Stimulated activated CD4-positive, alpha-beta T cell treated with anti-CD3 and anti-CD28 coated beads, Interleukin-4, amount 100 ng/mL, for 4 hours (primary cell): ENCODE data around the gene ADAMTS8.
"Not testable (repeated sequence)": the region's sequence is repeated elsewhere in the genome, so short reads cannot be mapped to it uniquely, and the experiment has no call there.

ENCODE experiments used
- DNase-seq, 2 experiments: peaks; one replicate each; pipeline ENCODE4 v3.0.0-alpha.2; 2020

ADAMTS8 gene

DNA sequence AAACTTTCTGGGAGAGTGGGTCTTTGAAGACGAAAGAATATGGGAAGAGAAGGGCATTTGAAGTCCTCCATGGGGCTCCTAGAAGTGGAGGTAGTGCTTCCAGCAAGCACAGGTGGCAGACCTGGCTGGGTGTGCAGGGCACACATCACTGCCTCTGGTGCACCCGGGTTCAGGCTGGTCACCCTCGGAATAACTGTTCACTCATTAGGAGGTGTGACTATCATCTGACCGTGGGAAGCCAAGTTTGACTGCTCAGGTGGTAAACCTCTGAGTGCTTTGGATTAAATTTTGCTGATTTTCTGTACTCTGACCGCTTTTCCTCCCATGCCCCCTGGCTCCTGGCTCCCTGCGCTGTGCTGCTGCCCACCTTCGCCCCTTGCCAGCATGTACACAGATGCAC, 31.1 kb upstream of the ADAMTS8 start:
- no peak for DNase-seq

DNA sequence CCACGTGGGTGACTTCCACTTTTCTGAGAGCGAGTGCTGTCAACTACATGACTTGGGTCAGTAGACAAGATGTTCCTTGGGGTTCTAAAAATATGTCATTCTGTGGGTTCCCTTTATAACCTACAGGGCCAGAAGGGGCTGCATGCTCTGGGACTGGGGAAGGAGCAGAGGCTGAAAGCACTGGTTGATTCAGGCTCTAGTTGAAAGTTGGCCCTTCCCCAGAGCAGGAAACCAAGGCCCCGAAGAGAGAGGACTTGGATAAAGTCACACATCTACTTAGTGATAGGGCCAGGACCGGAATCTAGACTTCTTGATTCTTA, 30.0 kb upstream of the ADAMTS8 start:
- no peak for DNase-seq

DNA sequence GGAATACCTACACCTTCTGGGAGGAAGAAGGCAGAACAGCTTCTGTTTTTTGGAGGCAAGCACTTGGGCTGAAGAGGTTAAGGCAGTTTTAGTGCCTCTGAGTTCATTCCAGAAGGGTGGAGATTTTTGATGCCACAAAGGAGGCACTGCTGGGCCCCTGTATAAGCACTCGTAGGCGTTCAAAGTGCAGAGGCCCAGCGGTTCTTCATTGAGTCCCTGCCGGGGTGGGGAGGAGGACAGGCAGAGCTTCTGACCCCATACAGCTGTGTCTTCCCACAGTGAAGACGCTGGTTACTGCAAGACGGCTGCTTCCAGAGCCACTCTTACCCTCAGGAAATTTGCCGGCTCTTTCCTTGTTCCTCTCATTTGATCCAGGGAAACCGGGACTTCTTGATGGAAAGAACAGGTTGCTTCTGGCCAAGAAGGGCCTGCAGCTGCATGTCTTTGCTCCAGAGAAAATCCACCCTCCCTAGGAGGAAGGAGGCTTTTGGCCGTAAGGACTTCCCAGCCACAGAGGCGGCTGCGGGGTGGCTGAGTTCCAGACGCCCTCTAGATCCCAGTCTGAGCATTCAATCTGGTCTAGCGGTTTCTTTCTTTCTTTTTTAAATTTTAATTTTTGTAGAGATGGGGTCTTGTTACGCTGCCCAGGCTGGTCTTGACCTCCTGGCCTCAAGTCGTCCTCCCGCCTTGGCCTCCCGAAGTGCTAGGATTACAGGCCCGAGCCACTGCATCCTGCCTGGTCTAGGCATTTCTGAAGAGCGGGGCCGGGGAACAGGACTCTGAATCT, 29.4 kb upstream of the ADAMTS8 start:
- no peak for DNase-seq

DNA sequence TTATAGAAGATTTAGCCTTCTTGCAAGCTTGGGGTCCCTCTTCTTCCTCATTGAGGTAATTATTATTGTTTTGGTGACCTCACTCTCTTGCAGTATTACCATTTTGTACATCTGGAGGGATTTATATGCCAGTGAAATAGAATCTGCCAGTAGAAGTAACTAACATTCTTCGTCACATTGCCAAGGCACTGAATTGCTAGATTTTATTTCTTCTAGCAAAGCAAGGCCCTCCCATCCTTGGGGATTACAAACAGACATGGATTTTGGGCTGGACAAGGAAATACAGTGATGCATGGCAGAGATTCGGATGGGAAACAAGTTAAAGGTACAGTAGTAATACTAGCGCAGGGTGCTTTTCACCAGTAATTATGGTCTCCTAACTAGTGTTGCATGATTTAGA, 27.9 kb upstream of the ADAMTS8 start:
- DNase-seq = no peak

DNA sequence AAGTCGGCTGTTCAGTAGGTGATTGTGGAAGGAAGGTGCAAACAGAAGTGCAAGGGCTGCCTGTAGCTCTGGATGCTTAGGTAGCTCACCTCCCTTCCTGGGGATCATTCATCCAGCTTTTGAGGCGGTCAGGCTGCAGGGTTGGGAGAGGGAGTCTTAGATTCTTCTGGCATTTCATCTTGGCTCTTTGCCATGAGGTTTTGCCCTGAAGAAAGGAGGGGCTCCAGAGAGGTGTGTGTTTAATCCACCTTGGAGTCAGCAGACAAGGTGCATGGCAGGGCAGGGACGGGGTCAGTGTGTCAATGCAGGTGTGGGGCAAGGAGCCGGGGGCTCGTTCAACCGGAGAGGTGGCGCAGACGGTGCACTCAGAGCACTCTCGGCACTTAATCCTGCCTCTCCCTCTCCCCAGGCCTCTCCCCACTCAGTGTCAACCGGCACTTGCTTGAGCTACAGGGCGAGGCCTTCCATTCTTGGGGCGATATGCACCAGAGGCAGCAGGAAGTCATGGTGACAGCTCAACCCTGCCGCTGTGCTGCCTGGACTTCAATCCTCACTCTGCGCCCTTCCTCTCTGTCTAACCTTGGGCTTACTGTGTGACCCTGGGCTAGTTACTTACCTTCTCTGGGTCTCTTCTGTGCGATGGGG, 27.2 kb upstream of the ADAMTS8 start:
- DNase-seq = no peak

DNA sequence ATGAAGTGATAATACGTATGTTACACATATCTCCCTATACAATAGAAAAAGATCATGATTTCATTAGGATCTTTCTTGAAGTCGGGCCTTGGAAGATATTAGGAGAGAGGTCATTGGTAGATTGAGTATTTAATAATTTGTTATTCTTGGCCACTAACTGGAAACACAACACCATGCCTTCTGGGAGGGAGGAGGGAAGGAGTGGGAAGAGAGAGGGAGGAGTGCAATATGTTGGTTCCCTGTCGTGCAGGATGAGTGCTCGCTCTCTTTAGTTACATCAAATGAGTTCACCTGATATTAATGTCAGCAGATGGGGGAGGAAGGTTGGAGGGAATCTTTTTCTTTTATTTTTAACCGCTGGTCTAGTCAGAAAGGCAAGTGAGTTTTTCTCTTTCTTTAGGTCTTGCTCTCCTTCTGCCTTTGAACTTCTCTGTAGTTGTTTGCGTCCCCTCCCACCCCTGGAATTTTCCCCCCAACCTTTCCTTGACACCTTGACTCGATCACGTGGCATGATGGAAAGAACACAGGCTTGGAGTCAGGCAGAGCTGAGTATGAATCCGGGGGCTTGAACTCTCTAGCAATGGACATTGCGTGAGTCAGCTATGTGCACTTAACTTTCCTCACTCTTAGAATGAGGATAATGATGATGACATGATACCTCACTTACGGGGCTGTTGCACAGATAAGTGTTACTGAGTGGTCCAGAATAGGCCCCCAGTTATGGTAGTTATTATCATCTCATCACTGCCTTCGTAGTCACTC, 26.3 kb upstream of the ADAMTS8 start:
- DNase-seq = no peak

DNA sequence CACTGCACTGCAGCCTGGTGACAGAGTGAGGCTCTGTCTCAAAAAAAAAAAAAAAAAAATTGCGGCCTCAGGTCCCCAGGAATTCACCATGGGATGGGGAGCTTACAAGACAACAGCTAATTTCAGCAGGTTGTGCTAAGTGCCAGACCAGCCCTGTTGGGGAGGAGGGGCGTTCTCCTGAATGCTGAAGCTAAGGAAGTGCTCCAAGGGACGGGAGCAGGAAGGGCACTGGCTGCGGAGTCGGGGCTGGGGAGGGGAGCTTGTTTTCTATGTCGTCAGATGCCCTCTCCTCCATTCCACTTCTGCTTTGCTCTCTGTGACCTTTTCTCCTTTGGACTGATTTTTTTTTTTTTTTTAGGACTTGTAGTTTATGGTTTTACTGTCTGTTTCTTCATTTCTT, 24.5 kb upstream of the ADAMTS8 start:
- no peak for DNase-seq

DNA sequence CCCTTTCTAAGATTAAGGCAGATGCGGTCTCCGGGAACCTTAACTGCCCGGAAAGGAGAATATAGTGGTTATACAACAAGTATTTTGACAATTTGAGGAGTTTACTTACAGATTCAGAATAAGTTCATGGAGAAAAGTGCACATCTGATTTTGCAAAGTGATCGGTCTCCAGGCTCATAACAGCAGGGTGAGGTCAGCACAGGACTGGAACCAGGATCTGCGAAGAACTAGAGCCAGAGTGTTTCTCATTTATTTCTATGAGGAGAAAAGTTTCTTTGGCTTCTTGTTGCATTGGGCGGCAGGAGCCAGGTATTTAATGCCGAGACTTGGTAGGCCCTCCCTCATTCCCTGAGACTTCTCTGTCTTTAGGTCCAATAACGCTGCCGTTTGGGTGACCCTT, 23.8 kb upstream of the ADAMTS8 start:
- DNase-seq = no peak

DNA sequence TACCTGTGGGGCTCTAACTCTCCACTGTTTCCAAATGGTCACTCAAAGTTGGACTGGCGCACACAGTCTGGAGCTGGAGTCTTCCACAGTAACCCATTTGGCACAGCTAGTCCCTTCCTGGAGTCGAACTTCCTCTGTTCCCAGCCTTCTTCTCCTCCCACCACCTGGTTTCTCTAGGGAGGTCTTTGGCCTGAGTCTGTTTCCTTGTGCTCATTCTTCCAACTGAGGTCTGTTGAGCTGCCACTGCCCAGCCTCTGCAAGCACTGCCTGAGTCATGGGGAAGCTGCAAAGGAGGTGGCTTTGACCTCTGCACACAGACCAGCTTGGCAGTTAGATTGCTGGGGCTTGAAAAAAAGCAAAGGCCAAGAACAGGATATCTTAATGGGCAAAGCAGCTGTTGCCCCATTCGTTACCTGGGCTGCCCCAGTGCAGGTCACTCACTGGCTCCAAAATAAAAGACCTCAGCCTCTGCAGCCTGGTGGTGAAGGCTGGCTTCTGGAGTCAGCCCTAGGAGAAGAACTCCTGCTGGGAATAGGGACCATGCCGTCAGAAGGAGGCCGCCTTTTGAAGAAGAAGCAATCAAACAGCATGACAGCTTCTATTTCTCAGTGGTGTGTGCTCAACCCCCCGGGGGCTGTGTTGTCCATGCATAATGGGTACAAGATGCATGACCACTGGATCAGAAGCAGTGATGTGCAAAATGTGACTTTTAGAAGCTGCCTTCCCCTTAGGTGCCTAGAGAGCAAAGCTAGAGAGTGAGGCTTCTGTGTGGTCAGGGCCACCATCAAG, 23.0 kb upstream of the ADAMTS8 start:
- DNase-seq = no peak

DNA sequence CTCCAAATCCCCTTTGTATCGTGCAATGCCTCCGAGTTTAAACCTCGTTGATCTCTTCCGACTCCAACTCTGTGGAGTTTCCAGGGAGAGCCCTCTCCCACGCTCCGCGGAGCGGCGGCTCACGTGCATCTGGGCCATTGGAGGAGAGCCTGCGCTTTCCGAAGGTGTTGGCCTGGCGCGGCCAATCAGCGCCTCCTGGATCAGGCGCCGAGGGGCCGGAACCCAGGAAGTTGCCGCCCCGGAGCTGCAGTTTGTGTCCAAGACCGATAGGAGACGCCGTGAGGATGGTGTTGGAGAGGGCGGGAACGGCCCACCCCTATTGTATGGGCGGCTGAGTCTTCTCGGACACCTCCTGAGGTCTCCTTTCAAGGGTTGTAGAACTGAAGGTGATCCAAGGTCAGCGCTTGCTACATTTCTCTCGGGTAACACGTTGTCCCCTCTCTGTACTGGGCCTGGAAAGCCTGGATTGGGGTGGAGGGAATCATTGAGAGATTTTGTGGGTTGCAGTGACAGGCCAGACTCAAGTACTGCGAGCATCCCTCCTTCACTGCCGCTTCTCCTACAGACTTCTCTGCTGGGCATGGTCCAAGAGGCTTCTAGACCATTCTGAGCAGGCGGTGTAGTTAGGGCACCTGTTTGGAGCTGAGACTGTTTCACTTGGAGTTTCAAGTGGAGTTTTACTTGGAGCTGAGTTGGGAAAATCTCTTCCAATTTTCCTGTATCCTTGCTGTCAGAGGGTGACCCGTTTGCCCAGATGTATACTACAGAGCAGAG, 21.8 kb upstream of the ADAMTS8 start:
- no peak for DNase-seq

DNA sequence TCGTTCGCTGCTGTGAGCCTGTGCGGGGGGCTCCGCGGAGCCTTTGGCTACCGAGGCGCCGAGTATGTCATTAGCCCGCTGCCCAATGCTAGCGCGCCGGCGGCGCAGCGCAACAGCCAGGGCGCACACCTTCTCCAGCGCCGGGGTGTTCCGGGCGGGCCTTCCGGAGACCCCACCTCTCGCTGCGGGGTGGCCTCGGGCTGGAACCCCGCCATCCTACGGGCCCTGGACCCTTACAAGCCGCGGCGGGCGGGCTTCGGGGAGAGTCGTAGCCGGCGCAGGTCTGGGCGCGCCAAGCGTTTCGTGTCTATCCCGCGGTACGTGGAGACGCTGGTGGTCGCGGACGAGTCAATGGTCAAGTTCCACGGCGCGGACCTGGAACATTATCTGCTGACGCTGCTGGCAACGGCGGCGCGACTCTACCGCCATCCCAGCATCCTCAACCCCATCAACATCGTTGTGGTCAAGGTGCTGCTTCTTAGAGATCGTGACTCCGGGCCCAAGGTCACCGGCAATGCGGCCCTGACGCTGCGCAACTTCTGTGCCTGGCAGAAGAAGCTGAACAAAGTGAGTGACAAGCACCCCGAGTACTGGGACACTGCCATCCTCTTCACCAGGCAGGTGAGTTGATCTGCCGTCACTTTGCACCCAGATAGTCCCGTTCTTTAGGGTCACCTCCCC, 21.0 kb upstream of the ADAMTS8 start:
- DNase-seq = no peak

DNA sequence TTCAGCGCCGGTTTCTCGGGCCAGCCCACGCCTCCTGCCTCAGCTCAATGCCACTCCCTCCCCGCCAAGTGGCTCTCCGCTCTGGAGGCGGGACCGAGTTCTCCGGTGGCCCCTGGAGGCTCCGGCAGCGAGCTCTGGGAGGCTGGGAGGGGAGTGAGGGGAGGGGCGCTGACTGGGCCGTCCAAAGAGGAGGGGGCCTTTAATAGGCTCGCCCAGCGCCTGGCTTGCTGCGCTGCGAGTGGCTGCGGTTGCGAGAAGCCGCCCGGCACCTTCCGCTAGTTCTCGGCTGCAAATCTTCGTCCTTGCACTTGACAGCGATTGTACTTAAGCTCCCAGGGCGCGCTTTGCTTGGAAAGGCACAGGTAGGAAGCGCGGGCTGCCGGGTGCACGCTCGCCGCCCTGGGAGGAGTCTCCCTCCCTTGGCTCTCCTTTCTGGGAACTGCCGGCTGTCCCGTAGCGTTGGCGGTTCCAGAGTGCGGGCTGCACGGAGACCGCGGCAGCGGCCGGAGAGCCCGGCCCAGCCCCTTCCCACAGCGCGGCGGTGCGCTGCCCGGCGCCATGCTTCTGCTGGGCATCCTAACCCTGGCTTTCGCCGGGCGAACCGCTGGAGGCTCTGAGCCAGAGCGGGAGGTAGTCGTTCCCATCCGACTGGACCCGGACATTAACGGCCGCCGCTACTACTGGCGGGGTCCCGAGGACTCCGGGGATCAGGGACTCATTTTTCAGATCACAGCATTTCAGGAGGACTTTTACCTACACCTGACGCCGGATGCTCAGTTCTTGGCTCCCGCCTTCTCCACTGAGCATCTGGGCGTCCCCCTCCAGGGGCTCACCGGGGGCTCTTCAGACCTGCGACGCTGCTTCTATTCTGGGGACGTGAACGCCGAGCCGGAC, 20.3 kb upstream of the ADAMTS8 start, which contains the start of gene ADAMTS15:
Gene ADAMTS15 (plus strand): TSS at position 230 of the 894 bp plus-strand sequence. CDS start 329 bp downstream, at position 559.
- no peak for DNase-seq

DNA sequence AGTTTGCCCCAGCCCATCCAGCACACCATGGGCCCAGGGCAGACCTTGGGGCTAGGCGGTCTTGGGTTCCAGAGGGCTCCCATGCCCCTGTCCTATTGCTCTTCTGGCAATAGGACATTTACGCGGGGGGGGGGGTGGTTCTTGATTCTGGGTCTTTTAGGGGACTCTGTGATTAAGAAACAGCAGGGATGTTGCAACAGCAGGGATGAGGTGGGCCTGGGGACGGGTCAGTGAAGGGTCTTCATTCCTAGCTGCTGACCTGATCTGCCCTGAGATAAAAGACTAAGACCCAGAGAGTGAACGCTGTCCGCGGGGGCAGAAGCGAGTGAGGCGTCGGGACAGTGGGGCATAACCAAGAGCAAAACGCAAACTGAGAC, 19.6 kb upstream of the ADAMTS8 start:
- DNase-seq = no peak

DNA sequence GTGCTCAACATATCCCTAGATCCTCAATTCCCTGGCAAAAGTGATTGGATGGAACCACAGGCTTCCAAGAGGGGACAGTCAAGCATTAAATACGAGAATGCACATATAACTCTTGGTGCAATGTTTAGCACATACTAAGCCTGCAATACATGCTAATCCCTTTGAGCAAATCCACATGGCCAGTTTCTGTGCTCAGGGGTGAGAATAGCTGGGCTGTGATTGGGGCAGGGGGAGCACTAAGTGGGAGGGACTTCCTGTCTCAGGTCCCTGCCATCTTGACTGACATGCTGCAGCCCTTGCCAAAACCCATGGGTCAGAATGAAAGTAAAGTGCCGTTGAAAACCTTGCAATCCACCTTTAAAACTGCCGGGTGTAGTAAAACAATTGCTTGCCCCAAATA, 17.4 kb upstream of the ADAMTS8 start:
- no peak for DNase-seq

DNA sequence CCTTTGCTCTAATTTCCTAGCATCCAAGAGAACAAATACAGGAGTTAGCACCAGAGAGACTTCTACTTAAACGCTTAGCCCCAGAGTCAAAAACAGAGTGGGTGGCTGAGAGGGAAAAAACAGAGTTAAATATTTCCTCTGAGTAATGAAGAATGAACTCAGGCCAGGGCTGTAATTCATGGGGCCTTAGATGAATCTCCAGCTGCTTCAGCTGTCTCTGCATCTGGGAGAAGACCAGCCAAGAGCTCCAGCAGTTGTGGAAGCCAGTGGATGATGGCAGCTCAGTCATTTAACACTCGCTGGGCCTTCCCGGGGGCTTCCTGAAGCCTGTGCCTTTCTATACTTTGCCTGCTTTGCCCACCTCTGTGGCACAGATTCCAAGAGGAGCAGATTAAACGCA, 14.3 kb upstream of the ADAMTS8 start:
- DNase-seq = no peak

DNA sequence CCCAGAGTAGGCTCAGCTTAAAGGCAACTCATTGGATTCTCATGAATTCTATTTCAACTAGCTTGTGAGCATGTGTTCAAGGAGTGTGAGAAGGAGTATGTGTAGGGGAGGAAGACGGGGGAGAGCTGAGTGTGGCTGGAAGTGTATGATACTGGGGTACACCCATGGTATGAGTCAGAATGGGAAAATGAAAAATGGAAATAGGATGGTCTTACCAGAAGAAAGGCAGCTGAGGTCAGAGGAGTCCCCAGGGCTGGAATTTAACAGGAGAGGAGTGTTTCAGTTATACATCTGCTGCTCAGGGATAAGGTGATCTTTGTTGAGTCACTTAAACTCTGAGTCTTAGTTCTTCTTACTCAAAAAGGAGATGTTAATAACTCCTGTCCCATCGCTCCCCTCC, 13.3 kb upstream of the ADAMTS8 start:
- no peak for DNase-seq

DNA sequence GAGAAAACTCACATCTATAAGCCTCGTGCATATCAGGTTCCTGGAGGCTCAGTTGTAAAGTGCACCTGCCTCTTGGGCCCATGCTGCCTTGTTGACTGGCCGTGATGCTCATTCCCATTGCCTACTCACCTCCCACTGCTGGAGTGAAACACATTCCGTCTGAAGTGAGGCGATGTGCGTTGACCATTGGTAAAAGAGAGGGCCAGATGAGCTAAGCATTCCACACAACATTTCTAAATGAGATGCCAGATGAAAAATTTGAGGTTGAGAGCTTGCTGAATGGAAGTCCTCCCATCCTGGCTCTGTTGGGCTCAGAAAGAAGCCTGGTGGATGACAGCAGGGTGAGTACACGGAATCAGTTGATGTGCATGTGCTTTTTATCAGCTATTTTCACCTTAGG, 11.5 kb upstream of the ADAMTS8 start:
- DNase-seq = no peak

DNA sequence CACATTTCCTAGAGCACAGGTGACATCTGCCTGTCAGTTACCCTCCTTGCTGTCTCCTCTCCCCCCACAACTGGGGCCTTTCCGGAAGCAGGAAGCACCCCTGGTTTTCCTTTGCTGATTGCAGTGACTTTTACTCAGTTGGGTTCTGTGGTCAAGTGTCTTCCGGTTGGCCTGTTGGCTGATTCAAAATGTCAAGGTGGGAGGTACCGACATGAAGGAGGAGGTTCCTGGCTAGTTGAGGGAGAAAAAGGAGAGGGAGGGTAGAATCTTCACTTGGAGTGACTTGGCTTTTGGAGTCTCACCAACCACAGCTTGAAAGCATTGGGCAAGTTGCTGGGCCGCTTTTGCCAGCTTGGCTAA, 10.7 kb upstream of the ADAMTS8 start:
- DNase-seq = no peak

DNA sequence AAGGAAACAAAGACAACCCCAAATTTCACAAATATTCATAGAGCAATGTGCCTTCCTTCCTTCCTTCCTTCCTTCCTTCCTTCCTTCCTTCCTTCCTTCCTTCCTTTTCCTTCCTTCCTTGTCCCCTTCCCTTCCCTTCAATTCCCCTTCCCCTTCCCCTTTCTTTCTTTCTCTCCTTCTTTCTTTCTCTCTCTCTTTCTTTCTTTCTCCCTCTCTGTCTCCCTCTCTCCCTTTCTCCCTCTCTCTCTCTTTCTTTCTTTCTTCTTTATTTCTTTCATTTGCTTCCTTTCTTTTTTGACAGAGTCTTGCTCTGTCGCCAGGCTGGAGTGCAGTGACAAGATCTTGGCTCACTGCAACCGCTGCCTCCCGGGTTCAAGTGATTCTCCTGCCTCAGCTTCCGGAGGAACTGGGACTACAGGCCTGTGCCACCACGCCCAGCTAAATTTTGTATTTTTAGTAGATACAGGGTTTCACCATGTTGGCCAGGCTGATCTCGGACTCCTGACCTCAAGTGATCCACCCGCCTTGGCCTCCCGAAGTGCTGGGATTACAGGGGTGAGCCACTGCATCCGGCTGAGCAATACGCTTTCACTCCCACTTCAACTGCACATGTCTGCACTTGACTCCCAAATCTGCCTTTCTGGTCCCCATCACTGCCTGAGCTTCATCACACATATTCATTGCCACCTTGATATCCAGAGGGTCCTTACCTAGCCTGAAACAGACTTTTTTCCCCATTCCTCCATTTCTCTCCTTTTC, 10.2 kb upstream of the ADAMTS8 start:
- not testable (repeated sequence) for DNase-seq

DNA sequence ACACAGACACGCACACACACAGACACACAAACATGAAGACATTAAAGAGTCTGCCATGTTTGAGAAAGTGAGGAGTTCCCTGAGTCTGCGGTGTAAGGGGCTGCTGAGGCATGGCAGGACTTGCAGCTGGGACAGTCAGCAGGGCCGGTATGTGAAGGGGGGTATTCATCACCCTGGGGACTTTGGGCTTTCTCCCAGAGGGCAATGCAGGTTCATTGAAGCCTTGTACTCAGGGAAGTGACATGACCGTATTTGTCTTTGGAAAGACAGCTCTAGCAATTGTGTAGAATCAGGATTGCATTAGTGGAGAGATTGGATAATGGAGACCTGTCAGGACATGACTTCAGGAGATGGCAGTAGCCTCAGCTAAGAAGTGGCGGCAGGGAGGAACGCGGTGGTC, 9.4 kb upstream of the ADAMTS8 start:
- DNase-seq = no peak
